ENCODE measurements around the gene DUSP21.
"Not testable (repeated sequence)": the region's sequence is repeated elsewhere in the genome, so short reads cannot be mapped to it uniquely, and the experiment has no call there.

Gene DUSP21

DNA sequence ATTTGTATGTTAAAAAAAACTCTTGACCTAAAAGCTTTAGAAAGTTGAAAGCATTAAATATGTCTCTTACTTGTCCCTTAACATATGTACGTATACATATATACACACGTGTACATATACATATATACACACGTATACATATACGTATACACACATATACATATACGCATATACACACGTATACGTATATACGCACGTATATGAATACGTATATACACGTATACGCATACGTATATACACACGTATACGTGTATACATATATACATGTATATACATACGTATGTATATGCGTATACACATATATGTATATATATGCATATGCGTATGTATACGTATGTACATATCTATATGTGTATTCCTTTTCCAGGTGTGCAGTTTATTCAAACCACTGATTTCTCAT is 32.9 kb downstream of the DUSP21 start:
- DNase-seq, result no peak

DNA sequence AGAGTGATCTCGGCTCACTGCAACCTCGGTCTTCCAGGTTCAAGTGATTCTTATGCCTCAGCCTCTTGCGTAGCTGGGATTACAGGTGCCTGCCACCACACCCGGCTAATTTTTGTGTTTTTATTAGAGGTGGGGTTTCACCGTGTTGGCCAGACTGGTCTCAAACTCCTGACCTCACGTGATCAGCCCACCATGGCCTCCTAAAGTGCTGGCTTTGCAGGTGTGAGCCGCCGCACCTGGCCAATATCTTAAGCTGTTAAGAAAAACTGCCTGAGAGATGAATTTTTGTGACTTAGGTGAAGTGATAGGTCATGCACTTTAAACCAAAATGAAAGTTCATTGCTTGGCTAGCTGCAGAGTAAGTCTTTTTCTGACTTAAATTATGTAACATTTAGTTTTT is 35.0 kb downstream of the DUSP21 start:
- DNase-seq, result no peak

DNA sequence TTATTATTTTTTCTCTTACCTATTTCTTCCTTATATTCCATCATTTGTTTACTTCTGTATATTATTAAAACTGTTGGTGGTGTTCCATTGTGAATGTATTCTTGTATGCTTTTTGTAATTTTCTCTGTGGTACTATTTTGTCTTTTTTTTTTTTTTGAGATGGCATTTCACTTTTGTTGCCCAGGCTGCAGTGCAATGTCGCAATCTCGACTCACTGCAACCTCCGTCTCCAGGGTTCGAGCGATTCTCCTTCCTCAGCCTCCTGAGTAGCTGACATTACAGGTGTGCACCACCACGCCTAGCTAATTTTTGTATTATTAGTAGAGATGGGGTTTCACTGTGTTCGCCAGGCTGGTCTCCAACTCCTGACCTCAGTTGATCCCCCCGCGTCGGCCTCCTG is 37.7 kb downstream of the DUSP21 start:
- DNase-seq, result no peak

DNA sequence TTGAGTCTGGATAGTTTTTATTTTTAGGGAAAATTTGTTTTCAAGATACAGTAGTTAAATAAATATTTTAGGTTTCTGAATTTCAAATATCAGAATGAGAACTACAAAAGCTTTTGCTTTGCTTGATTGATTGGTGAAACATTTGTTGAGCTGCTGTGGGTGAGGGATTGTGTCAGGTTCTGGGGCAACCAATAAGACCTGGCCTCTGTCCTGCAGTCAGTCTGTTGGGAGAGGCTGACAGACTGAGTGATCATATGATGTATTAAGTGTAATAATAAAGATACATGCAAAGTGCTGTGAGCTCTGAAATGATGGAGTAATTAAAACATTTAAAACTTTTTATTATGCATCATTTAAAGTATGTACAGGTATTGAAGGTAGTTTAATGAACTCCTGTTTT is 38.8 kb downstream of the DUSP21 start:
- DNase-seq, result no peak

DNA sequence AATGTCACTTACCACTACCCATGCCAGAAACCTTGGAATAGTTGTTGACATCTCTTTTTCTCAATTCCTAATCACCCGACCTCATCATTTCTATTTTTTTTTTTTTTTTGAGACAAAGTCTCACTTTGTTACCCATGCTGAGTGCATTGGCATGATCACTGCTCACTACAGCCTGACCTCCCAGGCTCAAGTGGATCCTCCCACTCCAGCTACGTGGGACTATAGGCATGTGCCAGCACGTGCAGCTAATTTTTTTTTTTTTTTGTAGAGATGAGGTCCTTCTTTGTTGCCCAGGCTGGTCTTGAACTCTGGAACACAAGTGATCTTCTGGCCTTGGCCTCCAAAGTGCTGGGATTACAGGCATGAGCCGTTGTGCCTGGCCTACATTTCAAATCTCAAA is 41.1 kb downstream of the DUSP21 start:
- no peak for DNase-seq

DNA sequence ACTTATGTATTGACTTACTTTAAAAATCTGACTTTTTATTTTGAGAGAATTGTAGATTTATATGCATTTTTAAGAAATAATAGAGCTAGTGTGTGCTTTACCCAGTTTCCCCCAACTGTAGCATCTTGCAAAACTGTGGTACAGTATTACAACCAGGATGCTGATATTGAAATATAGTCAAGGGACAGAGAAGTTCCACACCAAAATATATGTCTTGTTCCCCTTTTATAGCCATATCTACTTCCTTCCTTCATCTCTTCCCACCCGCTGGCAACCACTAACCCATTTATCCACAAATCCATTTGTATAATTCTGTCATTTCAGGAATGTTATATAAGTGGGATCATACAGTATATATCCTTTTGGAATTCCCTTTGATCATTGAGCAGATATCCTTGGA is 46.0 kb downstream of the DUSP21 start:
- DNase-seq, result no peak

DNA sequence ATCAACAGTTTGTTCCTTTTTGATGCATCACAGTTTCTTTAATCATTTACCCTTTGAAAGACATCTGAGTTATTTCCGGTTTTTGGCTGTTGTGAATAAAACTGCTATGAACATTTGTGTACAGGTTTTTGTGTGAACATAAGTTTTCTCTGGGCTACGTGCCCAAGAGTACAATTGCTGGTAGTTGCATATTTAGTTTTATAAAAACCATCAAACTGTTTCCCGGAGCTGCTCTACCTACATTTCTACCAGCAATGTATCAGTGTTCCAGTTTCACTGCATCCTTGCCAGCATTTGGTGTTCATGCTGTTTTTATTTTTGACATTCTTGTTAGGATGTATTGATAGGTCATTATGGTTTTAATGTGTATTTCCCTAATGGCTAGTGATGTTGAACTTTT is 46.4 kb downstream of the DUSP21 start:
- no peak for DNase-seq

DNA sequence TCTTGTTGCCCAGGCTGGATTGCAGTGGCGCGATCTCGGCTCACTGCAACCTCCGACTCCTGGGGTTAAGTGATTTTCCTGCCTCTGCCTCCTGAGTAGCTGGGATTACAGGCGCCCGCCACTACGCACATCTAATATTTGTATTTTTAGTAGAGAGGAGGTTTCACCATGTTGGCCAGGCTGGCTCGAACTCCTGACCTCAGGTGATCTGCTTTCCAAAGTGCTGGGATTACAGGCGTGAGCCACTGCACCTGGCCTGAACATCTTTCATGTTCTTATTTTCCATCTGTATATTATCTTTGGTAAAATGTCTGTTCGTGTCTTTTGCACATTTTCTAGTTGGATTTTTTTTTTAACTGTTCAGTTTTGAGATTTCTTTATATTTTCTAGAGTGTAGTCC is 46.9 kb downstream of the DUSP21 start:
- DNase-seq, result not testable (repeated sequence)

DNA sequence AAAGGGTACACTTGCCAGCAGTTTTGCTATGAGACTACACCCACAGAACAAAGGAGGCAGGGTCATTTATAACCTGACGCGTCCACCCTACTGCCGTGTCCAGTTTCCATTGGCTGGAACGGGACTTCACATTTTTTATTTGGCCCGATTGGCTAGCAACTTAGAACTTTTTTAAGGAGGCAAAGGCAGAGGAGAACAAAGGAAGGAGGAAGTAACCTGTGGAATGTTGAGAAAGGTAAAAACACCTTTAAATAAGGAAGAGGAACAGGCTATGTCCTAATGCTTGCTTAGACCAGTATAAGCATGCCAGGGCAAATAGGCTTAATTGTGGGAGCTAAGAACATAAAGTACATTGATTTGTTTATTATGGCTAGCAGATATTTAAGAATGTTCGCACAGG is 47.8 kb downstream of the DUSP21 start:
- no peak for DNase-seq
